ENCODE results near the gene C3orf33. TPM values are rescaled to one million over a fixed set of nuclear protein-coding genes. Genes with fewer than 3 reads are reported as not detected.
A peak's percentile ranks its signal among the peaks of the same experiment; 100 is the strongest.

Gene C3orf33
- polyA plus RNA-seq, 1 experiment: 2.9 TPM

DNA sequence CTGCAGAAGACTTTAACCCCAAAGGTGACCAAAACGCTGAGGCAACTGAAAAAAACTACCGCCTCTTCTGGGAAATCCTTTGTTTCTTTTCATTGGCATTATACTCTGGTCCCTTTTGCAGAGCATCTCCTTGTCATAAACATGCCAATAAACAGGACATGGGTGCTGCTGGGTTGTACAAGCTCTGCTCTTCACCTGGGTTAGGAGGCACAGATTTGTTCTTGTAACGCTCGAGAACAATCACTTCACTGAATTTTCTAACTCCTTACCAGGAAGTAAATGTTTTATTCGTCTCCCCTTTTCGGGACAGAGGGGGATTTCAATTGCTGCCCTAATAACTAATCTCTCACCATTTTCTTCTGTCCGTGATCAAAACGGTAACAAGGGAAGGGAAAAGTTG is 62.5 kb downstream of the C3orf33 start:
- DNase-seq (ENCODE audit: low read depth, low spot score): no peak
- H3K4me3 ChIP-seq (ENCODE audit: low read depth, low read length): peak overlapping the region; percentile 68
- ChIA-PET CTCF (interaction anchor here (2.4 kb wide), 1 partner anchor 62 kb away, joined by 8 read pairs; the partner anchor contains the start of gene C3orf33), POLR2A (no interaction called here)
- TF ChIP-seq, protein P1, sequence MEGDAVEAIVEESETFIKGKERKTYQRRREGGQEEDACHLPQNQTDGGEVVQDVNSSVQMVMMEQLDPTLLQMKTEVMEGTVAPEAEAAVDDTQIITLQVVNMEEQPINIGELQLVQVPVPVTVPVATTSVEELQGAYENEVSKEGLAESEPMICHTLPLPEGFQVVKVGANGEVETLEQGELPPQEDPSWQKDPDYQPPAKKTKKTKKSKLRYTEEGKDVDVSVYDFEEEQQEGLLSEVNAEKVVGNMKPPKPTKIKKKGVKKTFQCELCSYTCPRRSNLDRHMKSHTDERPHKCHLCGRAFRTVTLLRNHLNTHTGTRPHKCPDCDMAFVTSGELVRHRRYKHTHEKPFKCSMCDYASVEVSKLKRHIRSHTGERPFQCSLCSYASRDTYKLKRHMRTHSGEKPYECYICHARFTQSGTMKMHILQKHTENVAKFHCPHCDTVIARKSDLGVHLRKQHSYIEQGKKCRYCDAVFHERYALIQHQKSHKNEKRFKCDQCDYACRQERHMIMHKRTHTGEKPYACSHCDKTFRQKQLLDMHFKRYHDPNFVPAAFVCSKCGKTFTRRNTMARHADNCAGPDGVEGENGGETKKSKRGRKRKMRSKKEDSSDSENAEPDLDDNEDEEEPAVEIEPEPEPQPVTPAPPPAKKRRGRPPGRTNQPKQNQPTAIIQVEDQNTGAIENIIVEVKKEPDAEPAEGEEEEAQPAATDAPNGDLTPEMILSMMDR (IDR thresholded peaks at IDR 0.05; ENCODE audit: low read depth, low read length): no peak
- H3K9me3 ChIP-seq (ENCODE audit: control insufficient read depth, insufficient read depth, low read length): no peaks in the 10 kb centered on the region; the same call in 1 of the 2 replicates
- H3K27me3 ChIP-seq (ENCODE audit: control insufficient read depth, insufficient read depth, low read length): peaks cover 46% of the 10 kb centered on the region
- no peak overlapping the region for H3K27ac ChIP-seq (ENCODE audit: low read depth, low read length)

DNA sequence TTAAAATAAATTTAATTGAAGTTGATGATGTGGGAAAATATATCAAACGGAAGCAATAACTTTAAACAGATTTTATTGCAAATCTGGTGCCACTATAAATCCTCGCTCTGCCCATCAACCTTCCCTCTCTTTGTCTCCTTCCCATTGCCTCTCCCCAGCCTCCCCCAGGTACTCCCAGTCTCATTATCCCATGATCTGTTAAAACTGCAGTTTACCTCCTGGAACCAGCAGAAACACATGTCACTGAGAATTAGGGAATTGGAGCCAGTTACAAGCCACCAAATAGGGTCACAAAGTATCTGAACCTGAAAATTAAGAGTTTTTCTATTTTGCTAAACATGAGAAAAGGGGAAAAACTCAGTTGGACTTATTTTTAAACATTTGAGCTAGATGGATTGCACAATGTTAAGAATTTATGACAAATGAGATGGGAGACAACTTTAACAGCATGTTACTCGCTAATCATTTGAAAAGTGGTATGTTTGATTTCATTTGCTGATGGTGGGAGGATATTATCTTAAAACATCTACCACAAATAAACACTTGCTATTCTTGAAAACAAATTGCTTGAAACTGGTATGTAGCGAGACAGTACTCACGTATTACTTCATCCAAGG is 63.6 kb downstream of the C3orf33 start:
- TF ChIP-seq, protein P1 (IDR thresholded peaks at IDR 0.05; ENCODE audit: low read depth, low read length): no peak
- DNase-seq (ENCODE audit: low read depth, low spot score): no peak
- Histone ChIP-seq H3K27ac (ENCODE audit: low read depth, low read length) (no peak overlapping the region), H3K27me3 (ENCODE audit: control insufficient read depth, insufficient read depth, low read length) (peaks cover 42% of the 10 kb centered on the region), H3K9me3 (ENCODE audit: control insufficient read depth, insufficient read depth, low read length) (no peaks in the 10 kb centered on the region; the same call in 1 of the 2 replicates), H3K4me3 (ENCODE audit: low read depth, low read length) (no peak overlapping the region)
- ChIA-PET CTCF (interaction anchor here (1.8 to 2.4 kb wide), 2 partner anchors 40 to 63 kb away, joined by 6 to 8 read pairs; partner anchors contain the start of gene C3orf33), POLR2A (no interaction called here)

DNA sequence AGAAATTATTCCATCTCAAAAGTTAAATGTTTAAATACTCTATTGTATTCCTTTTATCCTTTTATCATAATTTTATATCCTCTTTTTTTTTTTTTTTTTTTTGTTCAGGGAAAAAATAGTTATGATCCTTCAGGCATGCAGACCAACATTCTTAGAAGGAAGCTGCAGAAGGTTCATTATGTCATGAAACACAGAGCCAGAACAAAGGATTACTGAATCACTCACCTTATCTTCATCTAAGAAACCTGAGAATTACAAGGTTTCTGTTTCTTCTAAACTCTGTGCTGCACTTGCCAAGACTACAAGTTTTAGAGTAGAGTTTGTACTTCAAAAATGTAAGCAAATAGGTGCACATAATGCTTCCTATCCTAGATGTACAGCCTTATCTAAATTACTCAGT is 64.5 kb downstream of the C3orf33 start:
- Histone ChIP-seq H3K27me3 (ENCODE audit: control insufficient read depth, insufficient read depth, low read length) (peaks cover 41% of the 10 kb centered on the region), H3K27ac (ENCODE audit: low read depth, low read length) (no peak overlapping the region), H3K9me3 (ENCODE audit: control insufficient read depth, insufficient read depth, low read length) (no peaks in the 10 kb centered on the region; the same call in 1 of the 2 replicates), H3K4me3 (ENCODE audit: low read depth, low read length) (no peak overlapping the region)
- DNase-seq (ENCODE audit: low read depth, low spot score): no peak
- TF ChIP-seq, protein P1 (IDR thresholded peaks at IDR 0.05; ENCODE audit: low read depth, low read length): no peak
- ChIA-PET POLR2A (no interaction called here), CTCF (interaction anchor here (0.6 to 1.8 kb wide), 2 partner anchors 39 to 374 kb away, joined by 4 to 6 read pairs; no protein-coding TSS in a partner anchor)

DNA sequence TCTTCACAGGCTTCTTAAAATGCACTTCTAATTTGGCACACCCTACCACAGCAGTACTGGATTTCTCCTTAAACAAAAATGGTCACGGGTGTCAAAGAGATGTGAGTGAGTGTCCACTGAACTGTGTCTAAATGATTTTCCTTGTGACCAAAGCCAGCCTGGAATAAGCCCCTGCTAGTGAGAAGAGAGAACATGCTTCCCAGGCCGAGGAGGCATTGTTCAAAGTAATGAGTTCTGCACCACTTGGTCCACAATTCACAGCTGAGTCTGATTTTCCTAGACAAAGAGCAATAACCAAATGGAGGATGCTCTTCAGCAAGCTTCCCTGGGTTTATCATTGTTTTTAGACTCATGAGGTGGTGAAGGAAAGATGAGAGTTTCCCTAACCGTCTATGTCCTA is 65.0 kb downstream of the C3orf33 start:
- H3K27me3 ChIP-seq (ENCODE audit: control insufficient read depth, insufficient read depth, low read length): peaks cover 36% of the 10 kb centered on the region
- no peak overlapping the region for H3K27ac ChIP-seq (ENCODE audit: low read depth, low read length)
- TF ChIP-seq, protein P1 (IDR thresholded peaks at IDR 0.05; ENCODE audit: low read depth, low read length): no peak
- ChIA-PET POLR2A (no interaction called here), CTCF (interaction anchor here (1.8 kb wide), 1 partner anchor 39 kb away, joined by 6 read pairs; no protein-coding TSS in a partner anchor)
- no peaks in the 10 kb centered on the region; the same call in 1 of the 2 replicates for H3K9me3 ChIP-seq (ENCODE audit: control insufficient read depth, insufficient read depth, low read length)
- no peak overlapping the region for H3K4me3 ChIP-seq (ENCODE audit: low read depth, low read length)
- DNase-seq (ENCODE audit: low read depth, low spot score): no peak

DNA sequence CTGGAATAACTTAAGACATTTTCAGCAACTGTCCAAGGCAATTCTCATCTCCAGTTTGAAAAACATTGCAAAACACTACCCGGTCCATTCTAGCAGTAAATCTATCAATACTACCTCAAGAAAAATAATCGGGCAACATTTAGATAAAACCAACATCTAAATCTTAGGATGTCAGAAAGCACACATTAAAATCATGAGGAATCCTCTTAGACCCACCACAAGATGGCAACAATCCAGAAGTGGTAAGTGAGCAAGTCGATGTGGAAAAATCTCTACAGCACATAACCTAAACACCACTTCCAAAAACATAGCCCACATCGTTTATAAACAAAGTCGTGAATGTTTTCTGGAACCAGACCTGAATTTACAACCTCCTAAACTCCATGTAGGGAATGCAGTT is 66.9 kb downstream of the C3orf33 start:
- Histone ChIP-seq H3K27me3 (ENCODE audit: control insufficient read depth, insufficient read depth, low read length) (peaks cover 21% of the 10 kb centered on the region), H3K27ac (ENCODE audit: low read depth, low read length) (no peak overlapping the region), H3K4me3 (ENCODE audit: low read depth, low read length) (no peak overlapping the region), H3K9me3 (ENCODE audit: control insufficient read depth, insufficient read depth, low read length) (no peaks in the 10 kb centered on the region; the same call in 1 of the 2 replicates)
- TF ChIP-seq, protein P1 (IDR thresholded peaks at IDR 0.05; ENCODE audit: low read depth, low read length): no peak
- ChIA-PET POLR2A (no interaction called here), CTCF (interaction anchor here (0.7 to 1.6 kb wide), 2 partner anchors 67 to 68 kb away, joined by 3 to 4 read pairs; partner anchors contain the start of gene C3orf33)
- no peak for DNase-seq (ENCODE audit: low read depth, low spot score)

All from AG04450 (cell line).